ENCODE data around the gene PDE9A. TPM values are rescaled to one million over a fixed set of nuclear protein-coding genes. Genes with fewer than 3 reads are reported as not detected.

PDE9A gene
- total RNA-seq, 3 donors from 2014 or later, result 0.90 to 4.7 (median 2.5) TPM

DNA sequence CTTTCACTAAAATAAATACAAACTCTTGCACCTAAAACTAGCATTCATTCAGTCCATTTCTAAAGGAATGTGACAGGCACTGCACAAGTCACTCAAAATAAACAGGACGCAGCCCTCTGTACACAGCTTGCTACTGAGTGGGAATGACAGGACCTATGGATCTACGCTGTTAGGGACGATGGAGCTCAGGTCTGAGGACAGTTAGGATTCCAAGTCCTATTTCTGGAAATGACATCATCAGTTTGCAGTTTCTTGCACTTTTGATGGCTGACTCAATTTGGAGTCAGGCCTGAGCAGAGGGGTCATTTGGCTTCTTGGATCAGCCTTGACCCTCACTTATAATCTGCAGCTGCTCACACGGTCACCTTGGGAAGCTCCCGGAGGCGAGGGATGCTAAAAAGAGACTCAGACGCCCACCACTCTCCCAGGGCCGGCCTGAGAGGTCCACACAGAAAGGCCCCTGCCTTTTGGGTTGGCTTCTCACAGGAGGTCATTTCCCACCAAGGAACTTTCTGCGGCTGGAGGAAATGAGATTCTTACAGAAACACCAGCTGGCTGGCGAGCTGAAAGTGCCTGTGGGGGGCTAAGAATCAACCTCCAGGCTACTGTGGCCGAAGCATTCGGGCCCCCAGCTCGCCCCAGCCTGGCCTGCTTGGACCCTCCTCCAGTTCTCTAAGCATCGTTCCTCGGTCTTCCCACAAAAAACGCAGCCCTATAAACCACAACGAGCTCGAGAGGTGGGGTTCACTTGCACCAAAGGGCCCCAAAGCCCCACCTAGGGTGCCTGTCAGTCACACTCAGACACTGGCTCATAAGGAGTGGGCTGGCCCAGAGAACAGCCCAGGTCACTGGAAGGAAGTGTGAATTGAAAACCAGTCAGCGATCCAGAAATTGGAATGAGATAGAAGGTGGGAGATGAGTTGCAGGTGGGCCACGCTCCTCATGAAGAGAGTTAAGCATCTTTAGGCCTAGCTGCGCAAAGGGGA lies 8.9 kb upstream of the PDE9A start:
- H3K4me3 Mint-ChIP-seq, result no peak overlapping the region
- no peak for DNase-seq
- H3K4me1 Mint-ChIP-seq (ENCODE audit: low read depth), result no peaks in the 10 kb centered on the region
- no peak for ATAC-seq
- no peaks in the 10 kb centered on the region for H3K36me3 Mint-ChIP-seq (ENCODE audit: insufficient read depth)
- H3K27me3 Mint-ChIP-seq (ENCODE audit: low read depth), result peaks cover 5% of the 10 kb centered on the region
- no peaks in the 10 kb centered on the region for H3K9me3 Mint-ChIP-seq

DNA sequence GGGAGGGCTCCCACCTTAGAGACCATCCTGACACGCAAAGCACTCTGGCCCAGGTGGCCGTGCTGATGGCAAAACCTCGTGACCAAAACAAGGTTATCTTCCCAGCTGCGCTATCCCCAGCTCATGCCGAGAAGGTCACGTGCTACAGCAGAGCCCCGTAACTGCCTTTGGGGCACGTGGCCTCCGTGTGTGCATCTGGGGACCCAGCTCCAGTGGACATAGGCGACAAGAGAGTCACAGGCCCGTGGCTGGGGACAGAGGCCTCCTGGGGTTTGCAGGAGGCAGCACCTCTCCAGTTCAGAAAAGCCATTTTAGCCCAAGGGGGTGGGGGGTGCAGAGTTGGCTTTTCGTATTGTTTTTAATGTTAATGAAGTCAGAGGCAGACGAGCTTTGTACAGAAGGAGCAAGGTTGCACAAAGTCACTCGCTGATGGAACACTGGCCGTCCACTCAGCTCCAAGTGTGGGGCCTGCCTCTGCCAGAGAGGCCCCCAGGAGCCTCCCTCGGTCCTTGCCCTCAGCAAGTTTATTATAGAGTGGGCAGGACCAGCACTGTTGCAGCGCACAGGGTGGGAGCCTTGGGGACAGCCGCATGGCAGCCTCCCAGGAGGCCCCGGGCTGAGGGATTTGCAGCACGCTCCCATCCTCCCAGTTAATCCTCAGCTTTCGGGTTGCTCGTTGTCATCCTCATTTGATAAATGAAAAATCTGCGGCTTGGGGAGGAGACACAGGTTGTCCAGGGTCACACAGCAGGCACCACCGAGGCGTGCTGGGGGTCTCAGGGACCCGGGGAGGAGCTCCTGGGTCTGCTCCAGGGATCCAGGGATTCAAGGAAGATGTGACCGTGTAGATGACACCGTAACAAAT lies 8.0 kb upstream of the PDE9A start:
- ATAC-seq (no peak), DNase-seq (no peak)
- Mint-ChIP-seq H3K27me3 (ENCODE audit: low read depth) (peaks cover 5% of the 10 kb centered on the region), H3K36me3 (ENCODE audit: insufficient read depth) (no peaks in the 10 kb centered on the region), H3K4me1 (ENCODE audit: low read depth) (no peaks in the 10 kb centered on the region), H3K9me3 (no peaks in the 10 kb centered on the region), H3K4me3 (no peak overlapping the region)

DNA sequence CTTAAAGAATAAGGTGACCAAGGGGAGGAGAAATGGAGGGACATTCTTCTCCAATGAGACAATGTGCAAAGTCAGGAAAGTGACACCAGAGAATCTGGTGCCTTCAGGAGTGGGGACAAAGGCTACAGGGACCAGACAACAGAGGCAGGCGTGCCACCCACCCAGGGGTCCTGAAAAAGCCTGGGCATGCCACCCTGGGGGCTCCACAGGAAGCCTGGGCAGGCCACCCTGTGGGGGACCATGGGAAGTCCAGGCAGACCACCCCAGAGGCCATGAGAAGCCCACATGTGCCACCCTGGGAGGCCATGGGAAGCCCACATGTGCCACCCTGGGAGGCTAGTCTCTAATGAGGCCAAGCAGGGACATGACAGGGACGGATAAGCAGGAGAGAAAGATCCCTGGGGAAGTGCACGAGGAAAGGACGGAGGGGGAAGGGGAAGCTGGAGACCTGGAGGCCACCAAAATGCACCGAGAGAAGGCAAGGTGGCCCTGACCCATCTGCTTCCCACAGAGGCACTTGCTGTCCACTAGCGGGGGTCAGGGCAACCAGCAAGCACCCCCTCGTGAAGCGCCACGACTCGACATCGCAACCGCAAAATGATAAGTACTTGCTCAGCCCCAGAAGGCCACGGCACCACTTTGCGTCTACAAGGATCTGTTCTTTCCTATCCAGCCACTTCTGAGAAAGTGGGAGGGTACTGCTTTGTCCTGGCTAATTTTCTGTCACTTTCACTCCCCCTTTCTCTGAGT lies 7.2 kb upstream of the PDE9A start:
- DNase-seq (no peak), ATAC-seq (no peak)
- Mint-ChIP-seq H3K9me3 (no peaks in the 10 kb centered on the region), H3K4me3 (no peak overlapping the region), H3K27me3 (ENCODE audit: low read depth) (peaks cover 5% of the 10 kb centered on the region), H3K4me1 (ENCODE audit: low read depth) (no peaks in the 10 kb centered on the region), H3K36me3 (ENCODE audit: insufficient read depth) (no peaks in the 10 kb centered on the region)

DNA sequence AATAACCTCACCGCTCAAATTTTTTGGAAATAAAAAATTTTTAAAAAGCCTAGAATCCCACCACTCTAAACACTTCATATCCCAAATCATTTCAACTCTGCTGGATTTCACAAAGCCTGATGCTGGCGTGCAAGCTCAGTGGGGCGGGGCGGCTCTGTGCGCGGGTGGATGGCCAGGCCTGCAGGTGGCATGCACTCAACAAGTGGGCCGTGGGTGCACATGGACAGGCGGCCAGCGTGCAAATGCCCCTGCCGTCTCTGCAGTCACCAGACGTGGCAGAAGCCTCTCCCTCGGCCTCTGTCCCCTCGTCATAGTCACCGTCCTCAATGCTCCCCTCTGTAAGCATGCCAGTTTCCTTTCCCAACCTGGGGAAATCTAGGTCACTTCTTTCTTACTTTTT lies 6.6 kb upstream of the PDE9A start:
- Mint-ChIP-seq H3K27me3 (ENCODE audit: low read depth) (peaks cover 3% of the 10 kb centered on the region), H3K36me3 (ENCODE audit: insufficient read depth) (no peaks in the 10 kb centered on the region), H3K4me1 (ENCODE audit: low read depth) (no peaks in the 10 kb centered on the region), H3K4me3 (no peak overlapping the region), H3K9me3 (no peaks in the 10 kb centered on the region)
- ATAC-seq (no peak), DNase-seq (no peak)

DNA sequence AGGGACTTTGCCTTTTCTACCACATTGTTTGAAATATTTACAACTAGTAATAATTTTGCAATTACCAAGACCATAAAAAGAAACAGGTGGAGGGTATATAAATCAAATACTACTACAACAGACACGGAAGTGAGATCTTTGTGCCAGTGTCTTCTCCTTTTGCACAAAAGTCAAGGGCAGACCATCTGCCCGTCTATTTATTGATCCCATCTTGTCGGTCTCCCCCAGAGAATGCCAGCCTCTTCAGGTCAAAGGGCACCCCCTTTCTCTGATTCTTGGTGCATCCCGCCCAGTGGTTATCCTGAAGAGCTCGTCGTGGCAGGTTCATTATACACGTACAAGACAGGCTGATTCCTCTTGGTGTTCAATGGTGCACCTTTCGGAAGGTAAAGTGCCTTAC lies 4.8 kb upstream of the PDE9A start:
- DNase-seq (no peak), ATAC-seq (no peak)
- H3K27me3 Mint-ChIP-seq (ENCODE audit: low read depth), result no peaks in the 10 kb centered on the region
- H3K36me3 Mint-ChIP-seq (ENCODE audit: insufficient read depth), result no peaks in the 10 kb centered on the region
- H3K4me1 Mint-ChIP-seq (ENCODE audit: low read depth), result peaks cover 3% of the 10 kb centered on the region
- H3K9me3 Mint-ChIP-seq, result no peaks in the 10 kb centered on the region
- no peak overlapping the region for H3K4me3 Mint-ChIP-seq

DNA sequence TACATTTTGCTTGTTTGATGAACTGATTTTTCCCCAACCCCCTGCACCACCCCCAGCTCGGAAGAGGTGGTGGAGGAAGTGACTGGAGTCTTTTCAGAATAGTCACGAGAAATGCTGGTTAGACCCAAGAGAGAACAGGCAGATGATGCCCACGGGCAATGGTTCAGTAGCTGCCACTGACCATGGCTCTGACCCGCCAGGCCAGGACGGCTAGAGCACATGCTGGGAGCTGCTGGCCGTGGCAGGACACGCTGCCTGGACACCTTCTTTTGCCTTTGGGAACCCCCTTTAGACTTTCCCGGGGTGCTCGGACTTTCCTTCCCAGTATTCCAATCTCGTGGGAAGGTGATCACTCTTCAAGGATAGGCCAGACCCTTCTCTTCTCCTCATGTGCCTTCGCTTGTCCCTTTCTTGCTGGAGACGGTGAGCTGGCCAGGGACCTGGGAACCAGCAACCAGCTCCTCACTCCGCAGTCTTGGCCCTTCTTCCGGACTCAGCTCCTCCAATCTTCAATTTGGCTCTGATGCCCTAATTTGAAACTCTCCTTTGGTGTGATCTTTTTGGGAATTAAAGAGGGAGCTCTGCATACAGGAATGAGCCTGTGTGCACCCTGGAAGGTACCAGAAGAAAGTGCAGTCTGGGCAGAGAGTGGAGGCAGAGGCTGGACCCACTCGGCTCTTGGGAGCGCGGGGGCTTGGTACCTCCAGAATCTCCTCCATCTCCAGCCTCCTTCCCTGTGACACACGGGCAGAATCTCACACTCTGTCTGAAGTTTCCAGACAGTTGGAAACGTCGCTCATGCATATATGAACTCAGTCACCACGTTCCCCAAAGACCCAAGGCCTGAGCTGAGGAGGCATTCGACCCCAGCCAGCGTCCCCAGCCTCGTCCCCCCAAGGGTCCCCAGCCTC lies 4.0 kb upstream of the PDE9A start:
- DNase-seq (no peak), ATAC-seq (no peak)
- no peaks in the 10 kb centered on the region for H3K27me3 Mint-ChIP-seq (ENCODE audit: low read depth)
- no peaks in the 10 kb centered on the region for H3K36me3 Mint-ChIP-seq (ENCODE audit: insufficient read depth)
- peaks cover 4% of the 10 kb centered on the region for H3K4me1 Mint-ChIP-seq (ENCODE audit: low read depth)
- H3K9me3 Mint-ChIP-seq, result no peaks in the 10 kb centered on the region
- H3K4me3 Mint-ChIP-seq, result no peak overlapping the region

DNA sequence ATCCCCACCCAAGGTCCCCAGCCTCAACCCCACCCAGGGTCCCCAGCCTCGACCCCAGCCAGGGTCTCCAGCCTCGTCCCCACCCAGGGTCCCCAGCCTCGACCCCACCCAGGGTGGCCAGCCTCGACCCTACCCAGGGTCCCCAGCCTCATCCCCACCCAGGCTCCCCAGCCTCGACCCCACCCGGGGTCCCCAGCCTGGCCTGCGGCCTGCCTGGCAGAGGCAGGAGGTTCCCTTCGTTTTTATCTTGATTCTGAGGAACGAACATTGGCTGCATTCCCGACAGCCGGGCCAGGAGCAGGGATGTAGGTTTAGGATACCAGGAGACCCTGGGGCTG lies 3.4 kb upstream of the PDE9A start:
- Mint-ChIP-seq H3K9me3 (no peaks in the 10 kb centered on the region), H3K4me3 (no peak overlapping the region), H3K27me3 (ENCODE audit: low read depth) (no peaks in the 10 kb centered on the region), H3K4me1 (ENCODE audit: low read depth) (peaks cover 10% of the 10 kb centered on the region), H3K36me3 (ENCODE audit: insufficient read depth) (no peaks in the 10 kb centered on the region)
- ATAC-seq, result no peak
- DNase-seq, result no peak

DNA sequence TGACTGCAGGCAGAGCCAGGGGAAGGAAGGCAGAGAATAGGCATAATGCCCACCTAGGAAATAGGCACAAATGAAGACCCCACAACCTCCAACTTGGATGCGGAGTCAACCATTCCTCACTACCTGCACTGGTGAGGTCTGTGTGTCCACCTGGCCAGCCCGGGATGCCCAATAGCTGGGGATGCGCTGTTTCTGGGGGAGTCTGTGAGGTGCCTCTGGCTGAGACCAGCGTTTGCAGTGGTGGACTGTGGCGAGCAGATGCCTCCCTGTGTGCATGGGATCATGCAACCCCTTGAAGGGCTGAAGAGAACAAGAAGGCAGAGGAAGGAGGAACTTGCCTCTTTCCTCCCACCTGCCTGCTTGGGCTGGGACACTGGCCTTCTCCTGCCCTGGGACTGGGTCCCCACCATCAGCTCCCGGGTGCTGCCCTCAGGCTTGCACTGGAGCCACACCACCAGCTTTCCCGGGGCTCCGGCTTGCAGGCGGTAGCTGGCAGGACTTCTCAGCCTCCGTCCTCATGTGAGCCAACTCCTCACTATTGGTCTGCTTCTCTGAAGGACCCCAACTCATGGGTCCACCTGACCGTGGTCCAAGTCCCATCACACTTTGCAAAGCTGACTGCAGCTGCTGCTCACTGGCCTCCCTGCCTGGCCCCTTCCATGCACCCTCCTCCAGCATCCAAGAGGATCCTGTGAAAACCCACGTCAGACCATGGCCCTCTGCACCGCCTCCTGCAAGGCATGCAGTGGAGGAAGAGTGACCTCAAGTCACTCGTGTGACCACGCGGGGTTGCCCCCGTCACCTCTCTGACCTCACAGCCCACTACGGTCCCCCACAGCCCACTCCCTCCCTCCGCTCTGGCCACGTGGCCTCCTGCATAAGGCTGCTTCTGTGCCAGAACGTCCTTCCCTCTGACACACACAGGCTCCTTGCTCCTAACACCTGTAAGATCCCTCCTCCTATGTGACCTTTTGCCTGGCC lies 2.7 kb upstream of the PDE9A start:
- Mint-ChIP-seq H3K4me1 (ENCODE audit: low read depth) (peaks cover 15% of the 10 kb centered on the region), H3K27me3 (ENCODE audit: low read depth) (no peaks in the 10 kb centered on the region), H3K4me3 (no peak overlapping the region), H3K36me3 (ENCODE audit: insufficient read depth) (no peaks in the 10 kb centered on the region), H3K9me3 (no peaks in the 10 kb centered on the region)
- ATAC-seq (no peak), DNase-seq (no peak)

DNA sequence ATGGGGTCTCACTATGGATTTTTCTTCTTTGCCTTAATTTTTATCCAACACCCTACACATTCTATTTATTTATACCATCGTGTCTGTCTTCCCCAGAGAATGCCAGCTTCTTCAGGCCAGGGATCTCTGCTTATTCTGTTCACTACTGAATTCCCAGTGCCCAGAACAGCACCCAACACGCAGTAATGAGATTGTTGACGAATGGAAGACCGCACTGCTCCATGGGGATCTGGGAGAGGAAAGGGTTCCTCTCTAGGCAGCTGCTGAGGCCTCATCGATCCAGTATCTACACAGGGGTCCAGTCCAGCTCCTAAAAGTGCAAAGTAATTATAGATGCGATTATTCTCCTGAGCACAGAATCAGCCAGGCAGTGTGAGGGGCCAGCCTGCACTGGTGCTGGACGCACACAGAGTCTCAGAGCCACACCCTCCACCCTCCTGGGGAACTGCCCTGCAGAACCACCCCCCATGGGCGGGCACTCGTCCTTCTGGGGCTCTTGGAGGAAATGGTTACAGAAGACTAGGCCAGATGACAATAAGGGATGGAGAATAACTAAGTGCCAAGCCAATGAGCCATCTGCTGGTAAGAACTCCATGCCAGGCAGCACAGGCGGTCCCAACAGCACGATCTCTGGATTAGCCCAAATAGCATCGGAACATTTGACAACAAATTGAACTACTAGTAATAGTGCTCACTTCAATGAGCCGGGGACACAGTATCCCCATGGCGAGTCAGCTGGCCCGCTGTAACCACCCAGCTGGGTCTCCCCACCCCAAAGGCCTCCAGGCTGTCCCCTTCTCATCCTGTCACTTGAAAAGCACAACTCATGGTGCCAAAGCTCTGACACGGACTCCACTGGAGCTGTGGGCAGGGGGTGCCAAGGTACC lies 1.7 kb upstream of the PDE9A start:
- no peaks in the 10 kb centered on the region for H3K27me3 Mint-ChIP-seq (ENCODE audit: low read depth)
- ATAC-seq, result no peak
- H3K36me3 Mint-ChIP-seq (ENCODE audit: insufficient read depth), result no peaks in the 10 kb centered on the region
- no peaks in the 10 kb centered on the region for H3K9me3 Mint-ChIP-seq
- no peak overlapping the region for H3K4me3 Mint-ChIP-seq
- no peak for DNase-seq
- peaks cover 19% of the 10 kb centered on the region for H3K4me1 Mint-ChIP-seq (ENCODE audit: low read depth)

DNA sequence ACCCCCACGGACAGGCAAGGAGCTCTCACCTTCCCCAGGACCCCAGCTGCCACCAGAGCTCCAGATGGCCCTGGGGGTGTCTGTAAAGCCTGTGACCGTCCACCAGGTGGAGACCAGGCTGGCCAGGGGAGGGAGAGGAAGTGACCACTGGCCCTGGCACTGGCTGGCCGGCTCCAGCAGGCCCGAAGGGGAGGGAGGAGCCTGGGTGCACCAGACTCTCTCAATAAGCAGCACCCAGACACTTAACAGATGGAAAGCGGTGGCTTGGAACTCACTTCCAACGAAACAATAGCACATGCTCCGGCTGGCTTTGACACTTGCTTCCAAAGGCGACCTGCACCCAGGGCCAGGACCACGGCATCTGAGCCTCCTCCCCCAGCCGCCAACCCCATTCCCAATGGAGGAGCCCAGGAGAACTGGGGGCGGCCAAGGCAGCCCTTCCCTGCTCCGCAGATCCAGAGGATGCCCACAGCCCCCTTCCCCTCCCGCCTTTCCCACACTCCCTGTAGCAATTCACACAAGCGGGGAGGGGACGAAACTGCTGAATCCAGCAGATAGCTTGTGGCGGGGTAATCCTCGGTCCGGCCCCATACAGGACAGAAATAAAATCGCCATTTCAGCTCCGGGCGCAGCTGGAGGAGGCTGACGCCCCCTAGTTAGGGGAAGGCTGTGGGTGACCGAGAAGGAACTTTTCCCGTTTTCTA lies 742 bp upstream of the PDE9A start:
- Mint-ChIP-seq H3K4me3 (peak overlapping the region; percentile 74), H3K4me1 (ENCODE audit: low read depth) (peaks cover 19% of the 10 kb centered on the region), H3K27me3 (ENCODE audit: low read depth) (peaks cover 1% of the 10 kb centered on the region), H3K9me3 (no peaks in the 10 kb centered on the region), H3K36me3 (ENCODE audit: insufficient read depth) (no peaks in the 10 kb centered on the region)
- ATAC-seq (no peak), DNase-seq (no peak)

DNA sequence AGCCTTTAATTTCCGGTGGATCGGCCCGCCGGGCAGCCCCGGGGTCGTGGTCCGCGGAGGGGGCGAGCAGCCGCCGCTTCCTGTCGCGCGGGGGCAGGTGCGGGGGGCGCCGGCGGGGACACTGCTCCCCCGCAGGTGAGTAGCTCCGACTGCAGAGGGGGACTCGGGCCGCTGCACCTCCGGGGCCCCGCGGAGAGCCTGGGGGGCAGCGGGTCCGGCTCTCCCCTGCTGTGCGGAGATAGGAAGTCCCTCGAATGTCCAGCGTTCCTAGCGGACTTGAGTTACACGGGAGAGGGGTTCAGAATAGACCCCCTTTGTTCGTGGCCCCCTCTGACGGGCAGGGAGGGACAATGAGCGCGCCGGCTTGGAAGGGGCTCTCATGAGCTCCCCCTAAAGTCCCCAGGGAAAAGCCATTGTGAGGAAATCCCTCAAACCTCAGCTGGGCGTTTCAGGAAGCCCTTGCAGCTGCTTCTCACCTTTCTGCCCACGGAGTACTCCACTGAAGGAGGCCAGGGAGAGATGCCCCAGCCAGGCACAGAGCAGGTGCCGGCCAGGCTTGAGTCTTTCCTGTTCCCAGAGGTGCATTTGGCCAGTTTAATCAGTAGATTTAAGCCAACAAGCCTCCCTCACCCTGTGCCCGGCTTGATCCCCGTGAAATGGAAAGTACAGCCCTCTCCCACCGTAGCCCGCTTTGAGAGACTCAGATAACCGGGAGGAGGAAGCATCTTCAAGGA lies 925 bp downstream of the PDE9A start:
- DNase-seq (no peak), ATAC-seq (peak; percentile 8 to 21)
- Mint-ChIP-seq H3K36me3 (ENCODE audit: insufficient read depth) (no peaks in the 10 kb centered on the region), H3K9me3 (no peaks in the 10 kb centered on the region), H3K4me3 (peak overlapping the region; percentile 42), H3K27me3 (ENCODE audit: low read depth) (peaks cover 1% of the 10 kb centered on the region), H3K4me1 (ENCODE audit: low read depth) (peaks cover 24% of the 10 kb centered on the region)

Measured in activated T-cell treated with anti-CD3 and anti-CD28 coated beads, Interleukin-2, amount 50 U/mL, for 4 hours (primary cell).